Activated T-cell treated with anti-CD3 and anti-CD28 coated beads, Interleukin-2, amount 50 U/mL, for 4 hours (primary cell): ENCODE data around the gene GATA2. TPM values are rescaled to one million over a fixed set of nuclear protein-coding genes. Genes with fewer than 3 reads are reported as not detected.

Experiments used
- ATAC-seq, 2 donors: fragments of 200-7000 bp; cut with Tn5 transposase; one replicate each; pipeline ENCODE4 v1.10.0; 2021
- DNase-seq: peaks from one replicate; pipeline ENCODE4 v3.0.0-alpha.2; 2020
- H3K27me3 Mint-ChIP-seq: one replicate; pipeline ENCODE4 v1.8.0; 2021; ENCODE audit warnings: low read depth, mixed read lengths
- H3K36me3 Mint-ChIP-seq: one replicate; pipeline ENCODE4 v1.8.0; 2022; ENCODE audit warnings: mixed read lengths; ENCODE audit not compliant: insufficient read depth
- H3K4me1 Mint-ChIP-seq: one replicate; pipeline ENCODE4 v1.8.0; 2021; ENCODE audit warnings: low read depth, mixed read lengths
- H3K4me3 Mint-ChIP-seq: one replicate; pipeline ENCODE4 v1.8.0; 2021; ENCODE audit warnings: mild to moderate bottlenecking, moderate library complexity, mixed read lengths
- H3K9me3 Mint-ChIP-seq: one replicate; pipeline ENCODE4 v1.8.0; 2021; ENCODE audit warnings: mixed read lengths
- total RNA-seq, 3 donors: library from RNA; stranded (reverse); gene quantifications; one replicate each; pipeline ENCODE4 v1.2.1, GENCODE V29; 2021

GATA2 gene
- total RNA-seq, 3 donors from 2014 or later: 2.3 to 13.7 (median 12.2) TPM

DNA sequence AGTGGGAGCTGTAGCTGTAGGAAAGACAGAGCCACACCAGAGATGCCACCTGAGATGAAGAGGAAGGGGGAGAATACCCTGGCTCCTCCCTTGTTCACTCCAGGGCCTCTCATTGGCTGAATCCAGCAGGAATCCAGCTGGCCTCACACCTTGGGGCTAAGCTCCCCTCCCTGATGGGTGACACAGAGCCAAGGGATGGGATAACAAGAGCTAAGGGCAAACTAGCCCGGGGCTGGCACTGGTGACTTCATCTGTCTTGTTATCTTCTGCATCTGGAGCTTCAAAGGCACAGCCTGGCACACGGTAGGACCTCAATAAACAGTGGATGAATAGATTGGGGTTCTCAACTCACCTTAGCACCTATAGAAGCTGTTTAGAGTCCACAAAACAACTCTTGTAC lies 13.8 kb upstream of the GATA2 start:
- no peak for ATAC-seq
- no peaks in the 10 kb centered on the region for H3K4me1 Mint-ChIP-seq
- DNase-seq: no peak
- no peaks in the 10 kb centered on the region for H3K36me3 Mint-ChIP-seq
- H3K9me3 Mint-ChIP-seq: no peaks in the 10 kb centered on the region
- H3K4me3 Mint-ChIP-seq: no peak overlapping the region
- peaks cover 30% of the 10 kb centered on the region for H3K27me3 Mint-ChIP-seq

- H3K27me3 Mint-ChIP-seq: peaks cover 34% of the 10 kb centered on the region
- no peak for ATAC-seq
- no peak for DNase-seq
- H3K4me1 Mint-ChIP-seq: no peaks in the 10 kb centered on the region
- no peak overlapping the region for H3K4me3 Mint-ChIP-seq
- no peaks in the 10 kb centered on the region for H3K36me3 Mint-ChIP-seq
- H3K9me3 Mint-ChIP-seq: no peaks in the 10 kb centered on the region
Observed at GRCh38 chr3:128505771-128506170, 12.8 kb upstream of the GATA2 start.

DNA sequence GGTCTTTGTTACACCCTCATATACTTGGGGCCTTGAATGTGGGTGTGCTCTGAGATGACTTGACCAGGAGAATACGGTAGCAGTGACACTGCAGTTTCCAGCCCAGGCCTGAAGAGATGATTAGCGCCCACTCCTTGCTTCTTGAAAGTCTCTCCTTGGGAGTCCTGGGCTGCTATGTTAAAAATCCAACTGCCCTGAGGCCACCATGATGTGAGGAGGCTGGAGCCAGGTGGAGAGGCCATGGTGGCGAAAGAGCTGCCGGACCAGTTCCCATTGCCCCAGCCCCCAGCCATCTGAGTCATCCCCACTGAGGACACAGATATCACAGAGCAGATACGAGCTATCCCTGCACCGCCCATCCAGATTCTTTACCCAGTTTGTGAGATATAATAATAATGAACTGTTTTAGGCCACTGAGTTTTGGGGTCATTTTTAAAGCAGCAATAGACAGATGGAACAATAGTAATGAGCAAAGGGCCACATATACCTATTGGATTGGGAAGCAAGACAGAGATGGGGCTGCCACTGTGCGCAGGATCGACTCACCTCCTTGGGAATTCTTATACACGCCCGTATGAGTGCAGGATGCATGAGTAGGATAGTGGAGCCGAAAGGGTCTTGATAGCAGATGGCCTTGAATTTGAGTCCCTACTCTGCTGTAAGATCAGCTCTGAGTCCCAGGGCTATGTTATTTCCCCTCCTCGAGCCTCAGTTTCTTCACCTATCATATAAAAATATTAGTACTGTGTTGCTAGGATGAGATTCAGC lies 12.1 kb upstream of the GATA2 start:
- H3K36me3 Mint-ChIP-seq: no peaks in the 10 kb centered on the region
- no peak overlapping the region for H3K4me3 Mint-ChIP-seq
- H3K4me1 Mint-ChIP-seq: no peaks in the 10 kb centered on the region
- ATAC-seq (no peak), DNase-seq (no peak)
- peaks cover 36% of the 10 kb centered on the region for H3K27me3 Mint-ChIP-seq
- no peaks in the 10 kb centered on the region for H3K9me3 Mint-ChIP-seq

GRCh38 chr3:128504533-128504915 lies 11.5 kb upstream of the GATA2 start:
- Mint-ChIP-seq H3K27me3 (peaks cover 36% of the 10 kb centered on the region), H3K4me3 (no peak overlapping the region), H3K9me3 (no peaks in the 10 kb centered on the region), H3K36me3 (no peaks in the 10 kb centered on the region), H3K4me1 (no peaks in the 10 kb centered on the region)
- ATAC-seq: no peak
- no peak for DNase-seq

- Mint-ChIP-seq H3K36me3 (no peaks in the 10 kb centered on the region), H3K9me3 (no peaks in the 10 kb centered on the region), H3K4me1 (no peaks in the 10 kb centered on the region), H3K27me3 (peaks cover 35% of the 10 kb centered on the region), H3K4me3 (no peak overlapping the region)
- DNase-seq (no peak), ATAC-seq (no peak)
Observed at GRCh38 chr3:128503751-128504532, 10.9 kb upstream of the GATA2 start.

DNA sequence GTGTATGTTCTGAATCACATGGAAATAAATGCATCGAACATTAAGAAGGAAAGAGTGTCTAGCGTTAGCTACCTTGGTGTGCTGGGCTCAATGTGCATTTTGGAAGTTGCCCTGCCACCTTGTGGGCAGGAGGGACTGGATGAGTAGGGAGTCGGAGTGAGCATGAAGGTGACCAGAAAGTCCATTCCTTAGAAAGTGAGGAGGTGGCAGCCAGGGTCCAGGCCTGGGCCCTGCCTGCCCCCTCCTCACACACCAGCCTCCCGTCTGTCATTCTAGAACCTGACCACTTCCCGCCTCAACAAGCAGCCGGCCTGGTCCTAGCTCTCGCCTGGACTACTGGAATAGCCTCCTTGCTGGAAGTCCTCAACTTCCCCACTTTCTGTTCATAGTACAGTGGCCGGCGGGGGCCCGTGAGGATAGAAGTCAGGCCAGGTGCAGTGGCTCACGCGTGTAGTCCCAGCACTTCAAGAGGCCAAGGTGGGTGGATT lies 10.2 kb upstream of the GATA2 start:
- Mint-ChIP-seq H3K27me3 (peaks cover 37% of the 10 kb centered on the region), H3K4me3 (no peak overlapping the region), H3K36me3 (no peaks in the 10 kb centered on the region), H3K4me1 (no peaks in the 10 kb centered on the region), H3K9me3 (no peaks in the 10 kb centered on the region)
- ATAC-seq (no peak), DNase-seq (no peak)

DNA sequence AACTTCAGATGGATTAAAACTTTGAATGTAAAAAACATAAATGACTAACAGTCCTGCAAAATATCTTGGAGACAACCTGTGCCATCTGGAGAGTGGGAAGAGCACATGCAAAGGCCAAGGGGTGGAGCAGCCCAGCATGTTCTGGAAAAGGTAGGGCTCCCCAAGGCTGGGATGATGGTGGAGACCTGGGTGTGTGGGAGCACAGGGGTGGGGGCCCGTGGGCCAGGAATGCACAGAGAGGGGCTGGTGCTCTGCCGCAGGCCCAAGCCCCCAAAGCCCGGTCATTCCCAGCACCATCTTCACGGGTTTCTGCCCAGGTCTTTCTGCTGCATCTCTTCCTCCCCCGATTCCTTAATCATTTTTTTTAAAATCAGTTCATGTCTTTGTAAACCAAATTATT lies 9.7 kb upstream of the GATA2 start:
- H3K4me1 Mint-ChIP-seq: no peaks in the 10 kb centered on the region
- DNase-seq: no peak
- peaks cover 35% of the 10 kb centered on the region for H3K27me3 Mint-ChIP-seq

DNA sequence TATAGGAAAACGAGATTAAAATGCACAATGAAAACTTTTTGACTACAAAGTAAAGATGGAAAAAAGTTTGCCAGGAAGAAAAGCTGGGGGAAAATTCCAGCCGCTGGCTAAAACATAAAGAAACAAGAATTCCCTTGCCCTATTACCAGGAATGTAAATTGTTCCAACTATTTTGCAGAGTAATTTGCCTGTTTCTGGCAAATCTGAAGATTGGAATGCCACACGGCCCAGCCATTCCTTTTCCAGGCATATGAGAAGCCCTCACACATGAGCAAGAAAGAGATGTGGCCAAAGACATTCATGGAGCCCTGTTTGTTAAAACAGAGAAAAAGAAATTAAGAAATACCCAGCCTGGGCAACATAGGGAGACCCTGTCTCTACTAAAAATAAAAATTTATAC lies 8.4 kb upstream of the GATA2 start:
- DNase-seq (no peak), ATAC-seq (no peak)
- peaks cover 47% of the 10 kb centered on the region for H3K27me3 Mint-ChIP-seq
- no peaks in the 10 kb centered on the region for H3K9me3 Mint-ChIP-seq
- no peak overlapping the region for H3K4me3 Mint-ChIP-seq
- H3K36me3 Mint-ChIP-seq: no peaks in the 10 kb centered on the region
- peaks cover 4% of the 10 kb centered on the region for H3K4me1 Mint-ChIP-seq

More for the DNA sequence above, 9.7 kb upstream of the GATA2 start:
- Mint-ChIP-seq H3K9me3 (no peaks in the 10 kb centered on the region), H3K36me3 (no peaks in the 10 kb centered on the region), H3K4me3 (no peak overlapping the region)
- no peak for ATAC-seq

DNA sequence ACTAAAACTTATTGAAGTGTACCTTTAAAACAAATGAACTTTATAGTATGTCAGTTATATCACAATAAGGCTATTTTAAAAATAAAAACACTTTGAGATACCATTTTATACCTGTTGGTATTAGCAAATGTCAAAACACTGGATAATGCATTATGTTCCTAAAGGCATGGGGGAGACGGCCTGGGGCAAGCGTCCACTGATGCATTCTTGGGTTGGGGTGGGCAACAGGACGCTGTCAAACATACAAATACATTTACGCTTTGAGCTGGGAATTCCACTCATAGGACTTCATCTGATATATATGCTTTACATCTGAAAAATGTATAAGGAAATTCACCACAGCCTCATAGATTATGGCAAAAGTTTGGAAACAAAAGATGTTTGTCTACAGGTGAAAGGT lies 7.6 kb upstream of the GATA2 start:
- no peak overlapping the region for H3K4me3 Mint-ChIP-seq
- H3K4me1 Mint-ChIP-seq: peaks cover 4% of the 10 kb centered on the region
- no peaks in the 10 kb centered on the region for H3K36me3 Mint-ChIP-seq
- no peak for DNase-seq
- H3K27me3 Mint-ChIP-seq: peaks cover 53% of the 10 kb centered on the region
- H3K9me3 Mint-ChIP-seq: no peaks in the 10 kb centered on the region
- no peak for ATAC-seq

GRCh38 chr3:128499724-128500275 lies 6.8 kb upstream of the GATA2 start:
- ATAC-seq: no peak
- no peak for DNase-seq
- H3K27me3 Mint-ChIP-seq: peaks cover 56% of the 10 kb centered on the region
- H3K4me1 Mint-ChIP-seq: peaks cover 4% of the 10 kb centered on the region
- H3K36me3 Mint-ChIP-seq: no peaks in the 10 kb centered on the region
- no peak overlapping the region for H3K4me3 Mint-ChIP-seq
- no peaks in the 10 kb centered on the region for H3K9me3 Mint-ChIP-seq

DNA sequence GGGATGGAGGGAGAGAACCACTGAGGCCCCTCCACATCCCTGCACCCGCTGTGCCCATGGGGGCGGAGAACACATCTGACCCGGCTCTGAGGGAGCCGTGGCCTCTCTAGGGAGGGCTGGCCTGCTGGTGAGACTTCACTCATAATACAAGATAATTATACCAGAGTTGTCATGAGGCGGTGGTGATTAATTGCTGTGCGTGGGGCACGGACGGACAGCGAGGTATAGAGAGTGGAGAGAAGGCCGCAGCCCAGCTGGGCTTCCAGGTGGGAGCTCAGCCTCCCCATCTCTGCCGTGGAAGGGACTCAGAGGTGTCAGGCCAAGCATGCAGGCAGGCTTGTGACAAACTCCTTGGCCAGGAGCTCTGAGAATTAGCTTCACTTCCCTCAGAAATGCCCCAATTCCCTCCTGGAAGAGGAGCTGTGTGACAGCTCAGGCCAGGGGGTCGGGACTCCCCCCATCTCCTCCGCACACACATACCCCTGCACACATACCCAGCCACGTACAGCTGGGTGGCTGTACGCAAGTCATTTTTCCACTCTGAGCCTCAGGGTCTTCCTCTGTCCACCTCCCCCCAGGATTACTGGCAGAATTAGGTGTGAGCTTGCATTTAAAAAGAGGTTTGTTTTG lies 6.0 kb upstream of the GATA2 start:
- Mint-ChIP-seq H3K9me3 (no peaks in the 10 kb centered on the region), H3K4me3 (peak overlapping the region; percentile 45), H3K36me3 (no peaks in the 10 kb centered on the region), H3K4me1 (peaks cover 4% of the 10 kb centered on the region), H3K27me3 (peaks cover 62% of the 10 kb centered on the region)
- DNase-seq: no peak
- ATAC-seq: no peak

GRCh38 chr3:128498127-128498626 lies 5.2 kb upstream of the GATA2 start:
- Mint-ChIP-seq H3K9me3 (no peaks in the 10 kb centered on the region), H3K4me1 (peaks cover 4% of the 10 kb centered on the region), H3K36me3 (no peaks in the 10 kb centered on the region), H3K4me3 (peak overlapping the region; percentile 45), H3K27me3 (peaks cover 62% of the 10 kb centered on the region)
- DNase-seq (no peak), ATAC-seq (no peak)

DNA sequence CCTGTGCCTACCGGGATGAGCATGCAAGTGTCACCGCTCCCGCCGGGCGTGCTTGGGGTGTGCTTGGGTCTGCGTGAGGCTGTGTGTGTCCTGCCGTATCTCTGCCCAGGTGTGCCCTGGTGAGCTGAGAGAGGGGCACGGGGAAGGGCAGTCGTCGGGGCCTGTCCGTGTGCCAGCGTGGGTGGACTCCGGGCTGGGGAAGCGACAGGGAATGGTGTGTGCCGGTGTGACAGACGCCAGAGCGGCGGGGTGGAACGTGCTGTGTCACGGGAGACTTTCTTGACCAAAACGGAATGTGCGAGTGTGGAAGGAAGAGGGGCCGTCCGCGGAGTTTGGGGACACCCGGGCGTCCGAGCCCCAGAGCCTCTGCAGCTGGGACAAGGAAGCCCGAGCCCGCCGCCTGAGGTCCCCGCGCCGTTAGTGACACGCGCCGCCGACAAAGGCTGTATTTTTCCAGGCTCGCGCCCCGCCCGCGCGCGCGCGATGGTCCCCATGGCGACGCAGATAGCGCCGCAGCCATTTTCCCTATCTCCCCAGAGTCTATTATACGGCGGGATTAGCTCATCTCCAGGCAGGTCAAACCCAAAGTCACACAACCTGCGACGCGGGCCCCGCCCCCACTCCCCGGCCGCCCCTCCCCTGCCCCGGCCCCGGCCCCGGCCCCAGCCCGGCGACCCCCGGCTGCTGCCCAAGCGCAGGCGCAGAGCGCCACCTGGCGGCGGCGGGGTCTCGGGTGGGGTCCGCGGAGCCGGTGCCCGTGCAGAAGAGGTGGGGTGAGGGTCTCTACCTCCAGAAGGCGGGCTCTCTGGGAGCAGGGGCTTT lies 4.5 kb upstream of the GATA2 start:
- Mint-ChIP-seq H3K27me3 (peaks cover 62% of the 10 kb centered on the region), H3K4me1 (peaks cover 4% of the 10 kb centered on the region), H3K9me3 (no peaks in the 10 kb centered on the region), H3K36me3 (no peaks in the 10 kb centered on the region), H3K4me3 (peak overlapping the region; percentile 75)
- peak; percentile 64 for DNase-seq
- peak; percentile 66 to 70 for ATAC-seq
